H1 (cell line): ENCODE data around the gene NET1. TPM values are rescaled to one million over a fixed set of nuclear protein-coding genes. Genes with fewer than 3 reads are reported as not detected.

ENCODE experiments used
- CTCF ChIA-PET: fragments of 300-600 bp; sonication (Branson Sonifier 250); formaldehyde crosslinking; loops from one replicate; lab custom pipeline; 2021; ENCODE audit not compliant: partially characterized antibody; lab: Charles Lee
- POLR2A ChIA-PET: fragments of 300-600 bp; sonication (Branson Sonifier 250); formaldehyde crosslinking; loops from one replicate; lab custom pipeline; 2021; ENCODE audit warnings: inconsistent platforms; ENCODE audit not compliant: partially characterized antibody; lab: Charles Lee
- DNase-seq, 2 experiments: peaks; one replicate each; pipeline versions ENCODE4 v3.0.0 to v3.0.0-alpha.2; 2010 to 2022; ENCODE audit warnings: low spot score in 2 of 2, low read depth in 1 of 2, mixed read lengths in 1 of 2
- FAIRE-seq: peaks from 2 replicates; lab custom pipeline; 2011; peaks lifted over from hg19 to GRCh38; lab: Jason Lieb, UNC
- H2AFZ ChIP-seq: 2 replicates; pipeline ENCODE4 v1.8.1; 2012; ENCODE audit warnings: low read length, inconsistent platforms
- H2AK5ac ChIP-seq: 2 replicates; pipeline ENCODE4 v1.6.1; 2013; ENCODE audit warnings: low read depth, low read length
- H2BK120ac ChIP-seq: replicated peaks from 2 replicates; pipeline ENCODE3; 2013; ENCODE audit warnings: low read depth, low read length, inconsistent platforms
- H2BK12ac ChIP-seq: 2 replicates; pipeline ENCODE4 v1.6.1; 2013; ENCODE audit warnings: low read depth, low read length
- H2BK15ac ChIP-seq: 2 replicates; pipeline ENCODE4 v1.6.1; 2013; ENCODE audit warnings: low read length
- H2BK20ac ChIP-seq: 2 replicates; pipeline ENCODE4 v1.6.1; 2013; ENCODE audit warnings: low read length
- H2BK5ac ChIP-seq: 2 replicates; pipeline ENCODE4 v1.6.1; 2013; ENCODE audit warnings: low read depth, low read length
- H3K14ac ChIP-seq: 2 replicates; pipeline ENCODE4 v1.6.1; 2013; ENCODE audit warnings: inconsistent platforms; ENCODE audit not compliant: insufficient read length
- H3K18ac ChIP-seq: 2 replicates; pipeline ENCODE4 v1.6.1; 2013; ENCODE audit warnings: low read length; ENCODE audit errors: extremely low read depth
- H3K23ac ChIP-seq: 2 replicates; pipeline ENCODE4 v1.6.1; 2013; ENCODE audit warnings: inconsistent platforms; ENCODE audit not compliant: insufficient read length
- H3K23me2 ChIP-seq: 2 replicates; pipeline ENCODE4 v1.6.1; 2013; ENCODE audit warnings: low read depth, low read length
- H3K27ac ChIP-seq: 2 replicates; pipeline ENCODE4 v1.6.1; 2011; ENCODE audit warnings: low read depth, low read length, inconsistent platforms
- H3K27me3 ChIP-seq, 4 experiments: replicated peaks in 1 of 4; 1 replicate in 1 of 4; 2 replicates in 3 of 4; pipeline versions ENCODE4 v1.6.1 to v1.8.1; 2011 to 2013; ENCODE audit warnings: low read length in 3 of 4, mild to moderate bottlenecking in 3 of 4, inconsistent platforms in 2 of 4, mixed read lengths in 2 of 4, moderate library complexity in 1 of 4; ENCODE audit not compliant: control insufficient read depth in 3 of 4, insufficient read depth in 3 of 4; ENCODE audit errors: extremely low read depth in 1 of 4
- H3K36me3 ChIP-seq, 4 experiments: 2 replicates each; pipeline versions ENCODE4 v1.6.1 to v1.8.1; 2011 to 2013; ENCODE audit warnings: mild to moderate bottlenecking in 4 of 4, low read length in 3 of 4, moderate library complexity in 2 of 4, control low read depth in 1 of 4, inconsistent platforms in 1 of 4; ENCODE audit not compliant: insufficient read depth in 4 of 4, control insufficient read depth in 2 of 4
- H3K4ac ChIP-seq: replicated peaks from 2 replicates; pipeline ENCODE3; 2013; ENCODE audit warnings: low read length, low read depth, mixed read lengths, inconsistent platforms; ENCODE audit not compliant: insufficient read length
- H3K4me1 ChIP-seq, 4 experiments: replicated peaks in 1 of 4; 1 replicate in 1 of 4; 2 replicates in 3 of 4; pipeline versions ENCODE4 v1.6.1 to v1.8.1; 2011 to 2013; ENCODE audit warnings: low read length in 3 of 4, inconsistent platforms in 2 of 4, mixed read lengths in 1 of 4; ENCODE audit not compliant: insufficient read depth in 4 of 4, control insufficient read depth in 3 of 4
- H3K4me2 ChIP-seq, 2 experiments: 2 replicates each; pipeline versions ENCODE4 v1.6.1 to v1.8.1; 2011 to 2013; ENCODE audit warnings: low read depth in 2 of 2, low read length in 2 of 2, control low read depth in 1 of 2, inconsistent platforms in 1 of 2, mild to moderate bottlenecking in 1 of 2; ENCODE audit not compliant: insufficient read depth in 1 of 2
- H3K4me3 ChIP-seq, 4 experiments: fragments of 200-600, 300-600 bp in 1 of 4; sonication (generic), shearing (Covaris generic), sonication (Bioruptor Twin) in 1 of 4; 2 replicates each; pipeline versions ENCODE4 v1.5.1 to v1.8.1; 2011 to 2016; ENCODE audit warnings: low read length in 4 of 4, low read depth in 3 of 4, control low read depth in 2 of 4, inconsistent platforms in 2 of 4, mild to moderate bottlenecking in 2 of 4, mixed read lengths in 1 of 4, moderate library complexity in 1 of 4; ENCODE audit not compliant: insufficient read depth in 2 of 4; ENCODE audit errors: extremely low read depth in 1 of 4
- H3K56ac ChIP-seq: replicated peaks from 2 replicates; pipeline ENCODE3; 2013; ENCODE audit warnings: low read depth, mild to moderate bottlenecking, mixed read lengths, low read length, inconsistent platforms; ENCODE audit not compliant: insufficient read length
- H3K79me1 ChIP-seq: 2 replicates; pipeline ENCODE4 v1.6.1; 2013; ENCODE audit warnings: low read depth, low read length, control low read depth
- H3K79me2 ChIP-seq, 2 experiments: 2 replicates each; pipeline versions ENCODE4 v1.6.1 to v1.8.1; 2012 to 2013; ENCODE audit warnings: low read length in 2 of 2, mild to moderate bottlenecking in 2 of 2, inconsistent platforms in 1 of 2; ENCODE audit not compliant: insufficient read depth in 2 of 2, control insufficient read depth in 1 of 2
- H3K9ac ChIP-seq, 4 experiments: replicated peaks in 1 of 4; 1 replicate in 1 of 4; 2 replicates in 3 of 4; pipeline versions ENCODE4 v1.6.1 to v1.8.1; 2011 to 2013; ENCODE audit warnings: low read depth in 3 of 4, low read length in 3 of 4, control low read depth in 2 of 4, mild to moderate bottlenecking in 2 of 4, moderate library complexity in 2 of 4, inconsistent platforms in 1 of 4; ENCODE audit errors: extremely low read depth in 1 of 4
- H3K9me3 ChIP-seq, 2 experiments: 2 replicates each; pipeline versions ENCODE4 v1.6.1 to v1.8.1; 2012 to 2013; ENCODE audit warnings: mild to moderate bottlenecking in 2 of 2, moderate library complexity in 2 of 2, control low read depth in 1 of 2, inconsistent platforms in 1 of 2, low read depth in 1 of 2, low read length in 1 of 2, mixed read lengths in 1 of 2; ENCODE audit not compliant: insufficient read depth in 2 of 2
- H4K20me1 ChIP-seq, 2 experiments: replicated peaks in 1 of 2; 2 replicates each; pipeline versions ENCODE3 to v1.8.1; 2011 to 2013; ENCODE audit warnings: inconsistent platforms in 2 of 2, low read length in 2 of 2, mild to moderate bottlenecking in 1 of 2; ENCODE audit not compliant: insufficient read depth in 2 of 2, control insufficient read depth in 1 of 2
- H4K5ac ChIP-seq: 2 replicates; pipeline ENCODE4 v1.6.1; 2013; ENCODE audit warnings: low read length, low read depth, mixed read lengths, inconsistent platforms; ENCODE audit not compliant: insufficient read length
- H4K8ac ChIP-seq: 2 replicates; pipeline ENCODE4 v1.8.0; 2013; ENCODE audit warnings: mild to moderate bottlenecking, moderate library complexity, low read length, inconsistent platforms; ENCODE audit not compliant: insufficient read depth; ENCODE audit errors: extremely low read depth
- H4K91ac ChIP-seq: replicated peaks from 2 replicates; pipeline ENCODE3; 2013; ENCODE audit warnings: low read length, mixed read lengths, inconsistent platforms; ENCODE audit not compliant: insufficient read length
- WGBS, 2 experiments: shearing (Covaris generic) in 1 of 2; methylation state at CpG; one replicate each; pipeline versions ENCODE4 v1.1.6 to v1.1.7; 2013 to 2015; ENCODE audit warnings: low lambda C conversion rate in 2 of 2, mixed read lengths in 2 of 2, inconsistent platforms in 1 of 2, low coverage in 1 of 2, missing lambda C conversion rate in 1 of 2; ENCODE audit not compliant: insufficient replicate concordance in 2 of 2, insufficient coverage in 1 of 2, insufficient read length in 1 of 2; ENCODE audit errors: extremely low coverage in 1 of 2, missing lambda C conversion rate in 1 of 2; 5-methylcytosine and 5-hydroxymethylcytosine counted together
- polyA plus RNA-seq, 7 experiments: library from polyadenylated mRNA; depleted of rRNA in 3 of 7; stranded (reverse) in 5 of 7; unstranded in 2 of 7; fragments of >200 nt in 5 of 7; fragments of 200-250 nt in 2 of 7; gene quantifications; 1 replicate in 5 of 7; 2 replicates in 1 of 7; 4 replicates in 1 of 7; pipeline versions ENCODE4 v1.2.1 to v1.2.3, GENCODE V29; 2011 to 2013; ENCODE audit warnings: missing spikeins in 2 of 7, mixed read lengths in 2 of 7
- total RNA-seq: library from RNA; stranded (reverse); fragmentation: NEBNext Ultra II Directional; extraction: Animal tissue kit (Norgen Biotek cat#: 25700); gene quantifications from 2 replicates; pipeline ENCODE4 v1.2.1, GENCODE V29; 2021

NET1 gene
- total and polyA plus RNA-seq, 2 of the 8 experiments (the other 6 are each of a cell fraction or from before 2014, with no cell fraction given), result 21.5 to 117 TPM

DNA sequence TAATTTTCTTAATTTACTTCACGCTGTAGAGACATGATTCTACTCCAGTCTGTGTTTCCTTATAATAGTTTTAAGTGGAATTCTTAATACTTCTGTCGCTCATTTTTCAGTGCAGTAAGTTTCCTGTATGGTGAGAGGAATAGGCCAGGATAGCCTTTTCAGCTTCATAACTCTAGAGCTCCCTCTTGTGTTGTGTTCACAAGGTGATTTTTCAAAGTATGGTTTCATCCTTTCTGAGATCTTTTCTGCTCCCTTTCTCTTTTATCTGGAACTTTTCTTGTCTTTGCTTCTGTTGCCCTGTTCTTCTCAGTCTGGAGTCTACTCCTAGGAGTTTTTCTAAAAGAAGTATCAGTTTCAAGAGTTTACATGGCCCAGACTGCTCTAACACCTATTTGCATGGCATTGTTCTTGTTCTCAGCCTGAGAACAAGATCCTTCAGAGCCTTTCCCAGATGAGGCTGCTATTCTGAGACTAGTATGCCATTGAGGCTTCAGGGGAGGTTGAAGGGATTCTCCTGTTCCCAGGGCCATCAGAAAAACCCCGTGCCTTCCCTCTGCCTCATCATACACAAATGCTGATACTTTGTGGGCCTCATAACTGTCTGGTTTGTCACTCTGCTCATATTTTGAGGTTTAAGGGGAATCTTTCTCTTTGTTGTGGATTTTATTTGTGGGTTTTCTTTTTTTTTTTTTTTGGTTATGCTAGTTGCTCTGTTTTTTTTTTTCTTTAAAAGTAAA lies 21.8 kb downstream of the NET1 start:
- POLR2A ChIA-PET, result interaction anchor here (1.3 to 1.9 kb wide), 2 partner anchors 12 to 17 kb away, joined by 4 to 5 read pairs; no protein-coding TSS in a partner anchor
- no peak overlapping the region for H3K4me2 ChIP-seq

More for the DNA sequence above, 21.8 kb downstream of the NET1 start:
- Histone ChIP-seq H3K4me1 (peaks cover 0 to 3% (median 0%) of the 10 kb centered on the region in 4 experiments; a peak in 1 of 7 replicates), H2AK5ac (no peak overlapping the region), H4K8ac (no peak overlapping the region; the same call in 1 of the 2 replicates), H4K91ac (no peak overlapping the region), H3K14ac (no peak overlapping the region), H3K4me3 (no peak overlapping the region), H3K27me3 (no peaks in the 10 kb centered on the region), H3K36me3 (peaks cover 0 to 26% (median 9%) of the 10 kb centered on the region in 4 experiments; a peak in 7 of 8 replicates), H2BK15ac (no peak overlapping the region), H3K27ac (no peak overlapping the region), H2BK12ac (no peak overlapping the region), H4K20me1 (peaks cover 2 to 3% of the 10 kb centered on the region in 2 experiments), H3K23ac (no peak overlapping the region), H3K79me1 (no peaks in the 10 kb centered on the region; the same call in none of the 2 replicates), H3K9ac (peak overlapping the region in 1 of 4 experiments; percentile 34; a peak in 1 of 7 replicates), H3K23me2 (no peaks in the 10 kb centered on the region), H3K56ac (no peak overlapping the region), H2BK20ac (no peak overlapping the region), H3K79me2 (peaks cover 0 to 21% of the 10 kb centered on the region in 2 experiments; a peak in 2 of 4 replicates), H3K18ac (no peak overlapping the region), H4K5ac (no peak overlapping the region), H3K4ac (no peak overlapping the region), H2BK5ac (no peak overlapping the region), H3K9me3 (peaks cover 0 to 2% of the 10 kb centered on the region in 2 experiments; a peak in 1 of 4 replicates), H2BK120ac (no peak overlapping the region), H2AFZ (no peak overlapping the region)
- DNase-seq, result no peak
- FAIRE-seq, result peak; percentile 84
- CTCF ChIA-PET, result interaction anchor here (0.6 to 5.0 kb wide), 24 partner anchors 9 to 620 kb away, joined by 3 to 43 read pairs (median 3); no protein-coding TSS in a partner anchor
- WGBS, 2 experiments, result 51% methylated on average over 3 of the region's 3 CpGs; no CpG with 5 or more reads in 1 of the 2 experiments
